ENCODE results near the gene PPIE. TPM values are rescaled to one million over a fixed set of nuclear protein-coding genes. Genes with fewer than 3 reads are reported as not detected.
"Not testable (repeated sequence)": the region's sequence is repeated elsewhere in the genome, so short reads cannot be mapped to it uniquely, and the experiment has no call there.

PPIE gene
- total RNA-seq, 2 experiments from 2014 or later = 70.8 to 73.5 TPM

DNA sequence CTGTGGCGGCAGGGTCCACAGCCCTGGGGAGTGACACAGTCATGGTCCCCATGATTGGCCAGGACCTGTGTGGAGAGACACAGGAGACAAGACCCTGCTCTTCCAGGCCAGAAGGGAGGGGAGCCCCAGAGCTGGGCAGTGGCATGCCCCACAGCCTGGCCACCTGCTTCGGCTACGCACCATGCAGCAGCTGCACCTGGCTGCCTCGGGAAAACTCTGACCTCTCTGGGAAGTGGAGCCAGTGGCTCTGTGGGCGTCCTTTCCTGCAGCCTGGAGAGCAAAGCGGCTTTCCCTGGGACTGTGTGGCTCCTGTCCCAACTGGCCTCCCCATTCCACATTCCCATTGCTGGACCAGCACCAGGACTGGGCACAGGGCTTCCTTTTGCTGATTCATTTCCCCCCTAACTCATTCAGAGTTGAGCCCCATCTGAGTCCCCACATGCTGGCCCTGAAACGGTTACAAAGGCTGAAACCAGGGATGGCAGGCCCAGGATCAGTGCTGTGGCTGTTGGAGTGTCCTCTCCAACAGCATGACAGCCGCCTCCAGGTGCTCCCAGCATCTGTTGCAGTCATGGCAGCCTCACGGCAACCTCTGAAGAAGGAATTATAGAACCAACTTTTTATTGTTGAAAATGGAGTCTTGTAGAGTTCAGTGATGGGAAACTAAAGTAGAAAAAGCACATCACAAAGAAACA, 17.4 kb downstream of the PPIE start:
- no peaks in the 10 kb centered on the region for H3K4me1 Mint-ChIP-seq
- no peak overlapping the region for H3K4me3 Mint-ChIP-seq
- no peak overlapping the region for H3K27ac Mint-ChIP-seq
- peaks cover 19% of the 10 kb centered on the region for H3K36me3 Mint-ChIP-seq
- no peaks in the 10 kb centered on the region for H3K9me3 Mint-ChIP-seq
- H3K27me3 Mint-ChIP-seq = no peaks in the 10 kb centered on the region
- ATAC-seq (ENCODE audit: low read depth) (no peak), DNase-seq (no peak)
- POLR2A ChIA-PET = no interaction called here

DNA sequence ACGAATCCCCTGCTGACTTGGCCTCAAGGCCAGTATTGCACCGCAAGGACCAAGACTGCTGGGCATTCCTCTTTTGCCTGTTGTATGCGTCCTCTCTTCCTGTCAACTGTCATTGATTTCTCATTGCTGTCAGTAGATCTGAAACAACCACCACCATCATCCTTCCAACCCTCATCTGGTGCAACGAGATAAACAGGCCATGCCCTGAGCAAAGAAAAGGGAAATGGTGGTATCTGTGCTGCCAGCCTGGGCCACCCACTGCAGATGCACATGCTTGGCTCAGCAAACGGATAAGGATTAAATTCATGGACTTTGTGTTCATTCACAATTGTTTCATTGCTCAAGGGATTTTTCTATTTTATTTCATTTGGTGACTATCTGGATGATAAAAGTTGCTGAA, 18.8 kb downstream of the PPIE start:
- ATAC-seq (ENCODE audit: low read depth) = no peak
- Mint-ChIP-seq H3K4me3 (no peak overlapping the region), H3K36me3 (peaks cover 17% of the 10 kb centered on the region), H3K27ac (no peak overlapping the region), H3K27me3 (no peaks in the 10 kb centered on the region), H3K4me1 (peaks cover 1% of the 10 kb centered on the region), H3K9me3 (no peaks in the 10 kb centered on the region)
- DNase-seq = no peak
- POLR2A ChIA-PET = no interaction called here

DNA sequence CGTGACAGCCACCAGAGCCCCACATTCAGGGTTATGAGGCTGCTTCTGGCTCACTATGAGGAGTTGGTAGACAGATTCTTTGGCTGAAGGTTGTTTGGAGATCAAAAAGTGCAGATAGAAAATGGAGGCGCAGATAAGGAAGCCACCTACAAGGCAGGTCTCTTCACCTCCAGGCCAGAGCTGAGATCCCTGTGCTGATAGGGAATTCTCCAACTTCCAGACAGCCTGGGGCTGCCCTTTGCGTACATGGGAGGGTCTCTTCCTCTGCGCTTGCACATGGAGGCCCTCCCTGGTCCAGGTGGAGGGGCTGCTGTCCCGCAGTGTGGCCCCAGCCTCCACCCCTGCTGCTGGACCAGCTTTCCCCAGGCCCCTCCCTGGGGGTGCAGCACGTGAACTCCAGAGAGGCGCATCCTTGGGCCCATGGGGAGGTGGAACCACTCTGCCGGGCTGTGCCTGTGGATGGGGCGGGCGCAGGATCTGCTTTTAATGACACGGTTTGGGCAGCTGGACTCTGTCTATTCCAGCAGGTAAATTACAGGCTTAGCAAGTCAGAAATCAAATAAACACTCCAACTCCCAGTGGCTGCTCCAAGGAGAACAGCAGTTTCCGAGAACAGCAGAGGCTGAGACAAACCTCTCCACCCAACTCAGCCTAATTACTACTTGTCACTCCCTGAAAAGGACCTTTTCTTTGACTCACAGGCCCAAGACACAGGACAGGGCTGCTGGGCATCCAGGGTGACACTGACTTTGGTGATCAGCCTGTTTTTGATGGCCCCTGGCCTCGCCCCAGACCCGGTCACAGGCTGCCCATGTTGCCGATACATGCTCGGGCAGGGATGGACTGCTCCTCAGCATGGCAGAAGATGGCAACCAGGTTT, 20.1 kb downstream of the PPIE start:
- ATAC-seq (ENCODE audit: low read depth) (no peak), DNase-seq (no peak)
- Mint-ChIP-seq H3K27ac (no peak overlapping the region), H3K27me3 (no peaks in the 10 kb centered on the region), H3K9me3 (no peaks in the 10 kb centered on the region), H3K4me3 (no peak overlapping the region), H3K36me3 (peaks cover 14% of the 10 kb centered on the region), H3K4me1 (peaks cover 1% of the 10 kb centered on the region)
- POLR2A ChIA-PET = no interaction called here

DNA sequence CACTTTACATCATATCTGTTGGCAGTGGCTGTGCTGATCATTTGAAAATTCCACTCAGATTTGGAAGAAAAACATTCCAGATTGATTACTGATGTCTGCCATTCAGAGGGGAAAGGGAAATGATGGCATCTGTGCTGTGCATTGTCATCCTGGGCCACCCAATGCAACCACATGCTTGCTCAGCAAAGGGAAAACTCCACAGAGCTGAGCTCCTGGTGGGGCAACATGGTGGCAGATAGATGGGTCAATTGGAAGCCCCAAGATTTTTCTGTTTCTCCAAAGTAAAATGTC, 20.7 kb downstream of the PPIE start:
- POLR2A ChIA-PET = no interaction called here
- DNase-seq (no peak), ATAC-seq (ENCODE audit: low read depth) (no peak)
- Mint-ChIP-seq H3K9me3 (no peaks in the 10 kb centered on the region), H3K27me3 (no peaks in the 10 kb centered on the region), H3K4me3 (no peak overlapping the region), H3K4me1 (peaks cover 1% of the 10 kb centered on the region), H3K36me3 (peaks cover 14% of the 10 kb centered on the region), H3K27ac (no peak overlapping the region)

DNA sequence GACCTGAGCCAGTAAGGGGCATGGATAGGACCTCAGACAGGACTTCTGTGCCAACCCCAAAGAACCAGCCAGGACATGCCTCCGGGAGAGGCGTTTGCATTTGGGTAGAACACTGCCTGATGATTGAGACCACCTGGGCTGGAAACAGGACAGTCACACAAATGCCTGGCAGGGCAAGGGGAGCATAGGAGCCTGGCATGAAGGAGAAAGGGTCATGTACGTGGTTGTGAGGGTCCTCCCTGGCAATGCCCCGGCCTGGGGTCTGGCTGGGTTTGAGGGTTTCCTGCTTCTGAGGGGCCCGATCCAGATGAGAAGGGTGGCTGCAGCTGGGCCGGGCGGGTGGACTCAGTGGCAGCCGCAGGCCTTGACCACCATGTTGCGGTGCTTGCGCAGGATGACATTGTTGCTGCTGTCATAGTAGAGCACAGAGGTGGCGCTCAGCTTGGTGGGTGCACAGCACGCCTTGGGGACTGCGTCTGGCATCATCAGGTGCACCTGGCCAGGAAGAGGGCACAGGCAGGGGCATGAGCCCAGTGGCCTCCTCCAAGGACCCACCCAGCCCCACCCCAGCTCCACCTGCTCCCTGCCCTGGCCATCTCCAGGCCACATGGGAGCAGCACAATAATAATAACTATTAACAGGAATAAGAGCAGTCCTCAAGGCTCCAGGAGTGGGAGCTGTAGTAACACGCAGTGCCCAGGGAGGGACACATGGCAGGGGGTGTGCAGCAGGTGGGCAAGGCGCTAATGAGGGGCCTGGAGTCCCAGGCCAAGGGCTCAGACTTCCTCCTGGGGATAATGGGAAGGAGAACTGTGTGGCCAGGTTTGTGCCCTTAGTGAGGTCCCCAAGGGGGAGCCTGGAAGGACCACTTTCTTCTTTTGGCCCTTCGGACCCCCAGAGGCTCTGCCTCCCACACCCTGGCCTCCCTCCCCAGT, 21.7 kb downstream of the PPIE start:
- Mint-ChIP-seq H3K27ac (no peak overlapping the region), H3K27me3 (no peaks in the 10 kb centered on the region), H3K9me3 (no peaks in the 10 kb centered on the region), H3K4me1 (peaks cover 1% of the 10 kb centered on the region), H3K36me3 (peaks cover 14% of the 10 kb centered on the region), H3K4me3 (no peak overlapping the region)
- ATAC-seq (ENCODE audit: low read depth) (no peak), DNase-seq (no peak)
- POLR2A ChIA-PET = no interaction called here

DNA sequence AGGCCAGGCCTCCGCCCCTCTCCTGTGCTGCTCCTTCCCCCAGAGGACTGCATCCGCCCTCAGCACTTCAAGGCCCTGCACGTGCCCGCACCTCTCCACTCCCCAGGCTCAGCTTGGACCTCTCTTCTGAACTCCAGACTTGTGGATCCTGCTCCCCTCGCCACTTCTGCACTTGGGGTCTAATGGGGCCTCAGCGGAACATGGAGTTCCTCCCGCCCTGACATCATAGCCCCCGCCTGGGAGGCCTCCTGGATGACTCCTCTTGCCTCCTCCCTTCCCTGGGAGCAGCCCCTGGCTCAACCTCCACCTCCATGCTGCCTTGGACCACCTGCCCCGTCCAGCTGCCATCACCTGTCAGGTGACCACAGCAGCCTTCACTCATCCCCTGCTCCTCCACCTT, 22.3 kb downstream of the PPIE start:
- Mint-ChIP-seq H3K4me1 (peaks cover 1% of the 10 kb centered on the region), H3K9me3 (no peaks in the 10 kb centered on the region), H3K27me3 (no peaks in the 10 kb centered on the region), H3K36me3 (peaks cover 14% of the 10 kb centered on the region), H3K4me3 (no peak overlapping the region), H3K27ac (no peak overlapping the region)
- ATAC-seq (ENCODE audit: low read depth) (no peak), DNase-seq (no peak)
- POLR2A ChIA-PET = interaction anchor here (1.1 kb wide), 1 partner anchor 8 kb away, joined by 5 read pairs; no protein-coding TSS in a partner anchor

DNA sequence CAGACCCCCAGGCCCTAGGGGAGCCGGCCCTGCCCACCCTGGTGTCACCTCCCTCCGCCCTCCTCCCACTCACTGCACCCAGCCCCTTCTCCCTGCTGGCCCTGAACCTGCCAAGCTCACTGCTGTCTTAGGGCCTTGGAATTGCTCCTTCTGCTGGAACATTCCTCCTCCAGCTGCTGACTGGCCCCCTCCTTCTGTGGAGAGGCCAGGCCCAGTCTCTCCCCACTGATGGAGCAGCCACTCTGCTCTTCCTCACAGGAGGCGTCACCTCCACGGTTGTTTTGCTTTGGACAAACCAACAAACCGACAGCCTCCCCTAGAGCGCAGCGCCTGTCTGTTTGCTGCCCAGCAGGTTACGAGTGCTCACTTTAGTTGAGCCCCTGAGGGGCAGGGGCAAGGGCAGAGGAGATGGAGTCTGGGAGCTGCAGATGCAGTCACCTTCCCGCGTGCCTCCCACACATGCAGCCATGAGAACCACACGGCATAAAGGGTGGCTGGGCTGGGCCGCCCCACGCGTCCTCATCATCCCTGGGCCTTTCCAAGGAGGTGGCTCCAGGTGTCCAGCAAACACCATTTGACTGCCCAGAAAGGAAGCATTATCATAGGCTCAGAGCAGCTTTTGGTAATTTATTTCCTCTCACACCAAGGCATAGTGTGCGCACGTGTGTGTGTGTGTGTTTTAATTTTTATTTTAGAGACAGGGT, 23.0 kb downstream of the PPIE start:
- no peak for DNase-seq
- Mint-ChIP-seq H3K27me3 (no peaks in the 10 kb centered on the region), H3K9me3 (no peaks in the 10 kb centered on the region), H3K27ac (no peak overlapping the region), H3K4me3 (no peak overlapping the region), H3K4me1 (peaks cover 1% of the 10 kb centered on the region), H3K36me3 (peaks cover 11% of the 10 kb centered on the region)
- POLR2A ChIA-PET = interaction anchor here (1.1 kb wide), 1 partner anchor 9 kb away, joined by 5 read pairs; no protein-coding TSS in a partner anchor
- no peak for ATAC-seq (ENCODE audit: low read depth)

DNA sequence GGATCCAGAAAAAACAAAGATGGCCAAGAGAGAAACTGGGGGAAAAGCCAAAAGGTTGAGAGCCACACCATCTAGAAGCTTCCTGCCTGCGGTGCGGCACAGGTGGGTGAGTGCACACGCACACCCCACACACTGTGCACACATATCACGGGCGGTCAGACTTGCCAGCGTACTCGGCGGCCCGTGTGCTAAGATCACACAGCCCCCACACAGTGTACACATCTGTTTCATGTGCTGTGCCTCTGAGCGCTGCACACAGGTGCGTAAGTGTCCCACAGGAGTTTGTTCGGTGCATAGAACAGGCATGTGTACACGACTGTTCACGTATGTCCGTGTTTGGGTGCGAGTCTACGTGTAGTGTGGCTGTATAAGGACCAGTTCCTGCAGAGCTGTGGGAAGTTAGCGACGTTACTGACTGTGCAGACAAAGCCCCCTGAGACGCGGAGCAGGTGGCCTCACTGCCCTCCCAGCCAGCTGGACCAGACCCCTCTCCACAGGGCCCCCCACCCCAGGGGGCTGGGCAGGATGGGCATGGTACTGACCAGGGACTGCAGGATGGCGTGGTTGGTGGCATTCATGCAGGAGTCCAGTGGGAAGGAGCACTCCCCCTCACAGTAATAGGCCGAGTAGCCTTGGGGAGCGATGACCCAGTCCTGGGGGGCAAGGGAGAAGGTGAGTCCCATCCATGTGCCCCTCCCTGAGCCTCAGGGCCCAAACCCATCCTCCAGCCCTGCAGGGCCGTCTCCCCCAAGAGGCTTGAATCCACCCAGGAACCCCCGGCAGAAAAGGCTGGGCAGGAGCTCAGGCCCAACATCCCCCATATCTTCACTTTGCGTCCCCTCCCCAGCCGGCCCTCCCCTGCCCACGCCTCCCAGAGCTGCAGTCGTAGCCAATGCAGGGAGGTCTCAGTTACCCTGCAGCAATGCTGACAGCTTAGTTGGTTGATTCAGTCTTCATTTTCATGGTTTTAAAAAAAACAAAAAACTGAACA, 24.2 kb downstream of the PPIE start:
- H3K4me3 Mint-ChIP-seq = no peak overlapping the region

DNA sequence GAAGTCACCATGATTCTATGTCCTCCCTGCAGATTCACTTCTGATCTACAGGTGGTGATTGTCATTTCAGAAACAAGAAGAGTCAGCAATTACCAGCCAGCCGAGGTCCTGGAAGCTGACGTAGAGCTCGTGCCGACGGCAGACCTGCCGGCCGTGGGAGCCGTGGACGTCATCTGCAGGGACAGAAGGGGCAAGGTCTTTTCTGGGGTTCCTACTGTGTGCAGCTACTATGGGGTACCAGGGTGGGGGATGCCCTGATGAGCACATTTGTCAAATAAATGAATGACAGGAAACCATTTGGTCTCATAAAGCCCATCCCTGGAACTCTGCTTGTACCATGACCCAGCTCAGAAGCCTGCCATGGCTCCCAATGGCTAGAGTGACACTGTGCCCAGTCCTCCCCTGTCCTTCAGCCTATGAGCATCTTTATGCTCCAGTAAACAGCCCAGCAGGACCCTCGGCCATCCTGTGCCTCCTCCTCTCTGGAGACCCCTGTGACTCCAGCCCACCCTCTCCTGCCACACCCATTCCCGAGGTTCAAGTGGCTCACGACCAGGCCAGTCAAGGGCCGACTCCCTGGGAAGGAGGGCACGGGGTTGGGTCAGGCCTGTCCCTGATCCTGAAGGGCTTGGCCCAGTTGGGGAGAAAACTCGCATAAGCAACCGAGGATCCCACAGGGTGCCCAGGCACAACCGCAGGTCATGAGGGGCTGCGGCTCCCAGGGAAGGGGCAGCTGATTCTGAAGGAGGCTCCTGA, 25.1 kb downstream of the PPIE start:
- POLR2A ChIA-PET; H3K4me1 Mint-ChIP-seq; H3K36me3 Mint-ChIP-seq; ATAC-seq (ENCODE audit: low read depth); H3K9me3 Mint-ChIP-seq; H3K27me3 Mint-ChIP-seq; H3K4me3 Mint-ChIP-seq; H3K27ac Mint-ChIP-seq; DNase-seq: not testable (repeated sequence)

More for the DNA sequence above, 24.2 kb downstream of the PPIE start:
- H3K27me3 Mint-ChIP-seq = no peaks in the 10 kb centered on the region
- H3K27ac Mint-ChIP-seq = no peak overlapping the region
- H3K9me3 Mint-ChIP-seq = no peaks in the 10 kb centered on the region
- peaks cover 1% of the 10 kb centered on the region for H3K4me1 Mint-ChIP-seq
- POLR2A ChIA-PET = no interaction called here
- ATAC-seq (ENCODE audit: low read depth) = no peak
- H3K36me3 Mint-ChIP-seq = peaks cover 2% of the 10 kb centered on the region
- no peak for DNase-seq

DNA sequence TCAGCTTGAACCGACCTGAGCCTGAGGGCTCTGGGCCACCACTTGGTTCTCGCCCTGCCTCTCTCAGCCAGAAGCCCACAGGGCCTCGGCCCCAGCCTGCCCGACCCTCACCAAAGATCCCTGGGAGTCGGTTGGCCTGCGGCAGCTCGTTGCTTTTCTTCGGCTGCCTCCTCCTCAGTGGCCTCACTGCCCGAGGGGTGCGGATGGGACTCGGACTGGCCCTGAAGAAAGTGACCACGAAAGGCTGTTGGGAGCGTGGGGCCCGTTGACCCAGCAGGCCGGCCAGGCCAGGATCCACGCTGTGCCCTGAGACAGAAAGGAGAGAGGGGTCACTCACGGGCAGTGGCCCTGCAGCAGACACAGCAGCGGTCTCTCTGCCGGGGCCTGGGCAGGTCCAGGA, 25.8 kb downstream of the PPIE start:
- H3K4me3 Mint-ChIP-seq; DNase-seq; H3K4me1 Mint-ChIP-seq; H3K27ac Mint-ChIP-seq; H3K36me3 Mint-ChIP-seq; POLR2A ChIA-PET; H3K9me3 Mint-ChIP-seq; ATAC-seq (ENCODE audit: low read depth); H3K27me3 Mint-ChIP-seq: not testable (repeated sequence)

DNA sequence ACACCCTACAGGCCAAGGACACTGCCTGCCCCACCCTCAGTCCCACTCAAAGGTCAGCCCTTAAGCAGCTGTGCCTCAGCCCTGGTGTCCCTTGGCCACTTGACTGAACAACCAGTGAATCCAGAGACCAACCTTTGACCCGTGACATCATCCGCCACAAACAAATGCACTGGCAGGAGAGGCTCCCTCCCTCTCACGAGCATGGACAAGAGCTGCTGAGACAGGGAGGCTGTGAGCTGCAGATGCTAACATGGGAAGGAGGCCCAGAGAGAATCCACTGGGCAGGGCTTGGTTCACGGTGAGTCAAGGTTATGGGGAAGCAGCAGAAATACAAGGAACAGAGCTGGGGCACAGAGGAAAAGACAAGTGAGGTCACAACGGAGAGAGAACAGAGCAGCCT, 27.8 kb downstream of the PPIE start:
- H3K4me1 Mint-ChIP-seq; POLR2A ChIA-PET; H3K27me3 Mint-ChIP-seq; DNase-seq; H3K36me3 Mint-ChIP-seq; ATAC-seq (ENCODE audit: low read depth); H3K9me3 Mint-ChIP-seq; H3K27ac Mint-ChIP-seq; H3K4me3 Mint-ChIP-seq: not testable (repeated sequence)

DNA sequence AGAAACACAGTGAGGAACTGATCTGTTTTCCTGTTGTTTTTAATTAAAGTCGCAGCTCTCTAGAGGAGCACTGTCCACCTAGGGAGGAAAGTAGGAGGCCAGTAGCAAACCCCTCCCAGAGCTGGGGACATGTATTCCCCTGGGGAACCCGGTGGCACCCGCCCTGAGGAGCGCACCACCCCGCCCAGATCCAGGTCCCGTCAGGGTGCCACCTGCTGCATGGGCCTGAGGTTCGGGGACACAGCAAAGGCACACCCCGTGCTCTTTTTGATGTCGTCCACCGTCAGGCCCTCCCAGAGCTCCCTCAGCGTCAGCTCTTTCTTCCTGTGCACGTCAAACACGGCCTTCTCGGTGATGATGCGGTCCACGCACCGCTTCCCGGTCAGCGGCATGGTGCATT, 30.8 kb downstream of the PPIE start:
- H3K4me1 Mint-ChIP-seq; POLR2A ChIA-PET; ATAC-seq (ENCODE audit: low read depth); H3K36me3 Mint-ChIP-seq; H3K27me3 Mint-ChIP-seq; H3K27ac Mint-ChIP-seq; DNase-seq; H3K9me3 Mint-ChIP-seq; H3K4me3 Mint-ChIP-seq: not testable (repeated sequence)

All from activated naive CD8-positive, alpha-beta T cell treated with anti-CD3 and anti-CD28 coated beads, Interleukin-2, amount 10 ng/mL, durations not matched to agents 7 days and 5 days (primary cell).